PC-9 (cell line): ENCODE data around the gene BRD3OS. TPM values are rescaled to one million over a fixed set of nuclear protein-coding genes. Genes with fewer than 3 reads are reported as not detected.
A peak's percentile ranks its signal among the peaks of the same experiment; 100 is the strongest.

Experiments used
- BruUV-seq: library from RNA; stranded (reverse); fragments of 400-500 nt; replicated peaks from 2 replicates; lab custom pipeline; 2021; lab: Mats Ljungman, UMichigan
- CTCF ChIA-PET: fragments of 300-600 bp; sonication (Branson Sonifier 250); formaldehyde crosslinking; loops from one replicate; lab custom pipeline; 2022; ENCODE audit warnings: antibody characterized with exemption; lab: Charles Lee
- POLR2A ChIA-PET: fragments of 300-600 bp; sonication (Branson Sonifier 250); formaldehyde crosslinking; loops from one replicate; lab custom pipeline; 2022; ENCODE audit warnings: antibody characterized with exemption; ENCODE audit not compliant: unreplicated experiment; lab: Charles Lee
- DNase-seq, 2 experiments: peaks; one replicate each; pipeline versions ENCODE4 v3.0.0 to v3.0.0-alpha.2; 2015 to 2022; ENCODE audit warnings: mixed read lengths in 1 of 2
- H2AFZ ChIP-seq: fragments of 200-600 bp; sonication (generic); 2 replicates; pipeline ENCODE4 v1.8.1; 2017; ENCODE audit warnings: antibody characterized with exemption
- H3F3A ChIP-seq: fragments of 200-600 bp; sonication (generic); 2 replicates; pipeline ENCODE4 v1.8.1; 2017; ENCODE audit warnings: antibody characterized with exemption, mild to moderate bottlenecking, low read depth; ENCODE audit not compliant: insufficient read depth
- H3K27ac ChIP-seq: fragments of 200-600 bp; sonication (generic); 2 replicates; pipeline ENCODE4 v1.6.1; 2016; ENCODE audit warnings: mixed run types
- H3K27me3 ChIP-seq: fragments of 200-600 bp; sonication (generic); 2 replicates; pipeline ENCODE4 v1.6.1; 2016; ENCODE audit warnings: low read depth, mixed run types; ENCODE audit not compliant: insufficient read depth
- H3K36me3 ChIP-seq: fragments of 200-600 bp; sonication (generic); 2 replicates; pipeline ENCODE4 v1.6.1; 2016; ENCODE audit warnings: low read depth, mixed run types
- H3K4me1 ChIP-seq: fragments of 200-600 bp; sonication (generic); replicated peaks from 2 replicates; pipeline ENCODE4 v1.6.1; 2016; ENCODE audit warnings: mixed run types; ENCODE audit not compliant: insufficient read depth
- H3K4me2 ChIP-seq: fragments of 200-600 bp; sonication (generic); 2 replicates; pipeline ENCODE4 v1.6.1; 2017; ENCODE audit warnings: mixed run types
- H3K4me3 ChIP-seq: fragments of 200-600 bp; sonication (generic); 2 replicates; pipeline ENCODE4 v1.6.1; 2016; ENCODE audit warnings: mixed run types
- H3K79me2 ChIP-seq: fragments of 200-600 bp; sonication (generic); 2 replicates; pipeline ENCODE4 v1.6.1; 2017; ENCODE audit warnings: low read depth, mixed run types
- H3K9me2 ChIP-seq: fragments of 200-600 bp; sonication (generic); 2 replicates; pipeline ENCODE4 v1.8.1; 2017; ENCODE audit warnings: mild to moderate bottlenecking; ENCODE audit not compliant: insufficient read depth
- H3K9me3 ChIP-seq: fragments of 200-600 bp; sonication (generic); 2 replicates; pipeline ENCODE4 v1.8.1; 2016; ENCODE audit warnings: low read depth; ENCODE audit not compliant: insufficient read depth
- H4K20me1 ChIP-seq: fragments of 200-600 bp; sonication (generic); 2 replicates; pipeline ENCODE4 v1.8.1; 2017; ENCODE audit not compliant: insufficient read depth
- EZH2 ChIP-seq: fragments of 200-600 bp; sonication (generic); IDR thresholded peaks from 2 replicates; pipeline ENCODE4 v1.8.0; 2017; ENCODE audit warnings: antibody characterized with exemption, low read depth
- intact Hi-C: fragments of 100-400 bp; cut with micrococcal nuclease; formaldehyde crosslinking; loops from one replicate; pipeline ENCODE4 v1.10.0; 2022; ENCODE audit not compliant: unreplicated experiment
- total RNA-seq: library from RNA; stranded (reverse); gene quantifications from 2 replicates; pipeline ENCODE4 v1.2.3, GENCODE V29; 2021
- TF ChIP-seq, protein P1 (sequence below): fragments of 200-600 bp; sonication (generic); conservative IDR thresholded peaks from 2 replicates; pipeline ENCODE4 v1.6.1; 2017; ENCODE audit warnings: mixed run types, antibody characterized with exemption, mild to moderate bottlenecking, moderate library complexity

BRD3OS gene
- total RNA-seq, 1 experiment from 2014 or later = 26.2 TPM

DNA sequence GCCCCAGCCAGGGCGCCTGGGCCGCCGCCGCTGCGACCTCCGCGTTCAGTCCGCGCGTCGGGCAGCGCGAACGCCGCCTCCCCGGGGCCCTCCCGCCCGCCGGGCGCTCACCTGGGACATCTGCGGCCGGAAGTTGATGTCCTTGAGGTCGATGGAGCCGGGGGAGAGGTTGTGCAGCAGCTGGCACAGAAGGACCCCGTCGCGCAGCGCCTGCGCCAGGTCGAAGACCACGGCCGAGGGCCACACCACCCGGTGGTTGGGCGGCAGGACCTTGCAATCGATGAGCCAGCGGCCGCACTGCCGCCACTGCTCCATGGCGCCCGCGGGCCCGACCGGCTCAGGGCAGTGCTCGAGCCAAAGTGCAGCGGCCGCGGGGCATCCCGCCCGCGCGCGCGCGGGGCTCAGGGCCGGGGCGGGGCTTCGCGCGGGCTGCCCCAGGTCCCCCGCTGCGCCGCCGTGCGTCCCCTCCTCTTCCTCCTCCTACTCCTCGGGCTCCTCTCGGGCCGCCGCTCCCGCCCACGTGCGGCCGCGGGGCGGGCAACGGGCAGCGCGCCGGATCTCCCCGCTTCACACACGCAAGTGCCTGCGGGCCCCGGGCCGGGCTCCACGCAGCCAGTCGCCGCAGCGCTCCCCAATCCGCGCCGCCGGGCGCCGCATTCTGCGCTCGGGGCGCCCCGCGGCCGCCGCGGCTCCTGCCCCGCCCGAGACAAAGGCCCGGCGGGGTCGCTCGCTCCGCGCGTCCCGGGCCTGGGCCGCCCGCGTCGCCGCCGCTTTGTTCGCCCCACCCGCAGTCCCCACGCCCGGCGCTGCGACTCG, 33.1 kb upstream of the BRD3OS start, which contains the start of gene VAV2:
Gene VAV2 (minus strand): TSS at position 361 of the 816 bp plus-strand sequence. CDS start 46 bp downstream, at position 315.
- no peak for TF ChIP-seq EZH2
- TF ChIP-seq, protein P1, sequence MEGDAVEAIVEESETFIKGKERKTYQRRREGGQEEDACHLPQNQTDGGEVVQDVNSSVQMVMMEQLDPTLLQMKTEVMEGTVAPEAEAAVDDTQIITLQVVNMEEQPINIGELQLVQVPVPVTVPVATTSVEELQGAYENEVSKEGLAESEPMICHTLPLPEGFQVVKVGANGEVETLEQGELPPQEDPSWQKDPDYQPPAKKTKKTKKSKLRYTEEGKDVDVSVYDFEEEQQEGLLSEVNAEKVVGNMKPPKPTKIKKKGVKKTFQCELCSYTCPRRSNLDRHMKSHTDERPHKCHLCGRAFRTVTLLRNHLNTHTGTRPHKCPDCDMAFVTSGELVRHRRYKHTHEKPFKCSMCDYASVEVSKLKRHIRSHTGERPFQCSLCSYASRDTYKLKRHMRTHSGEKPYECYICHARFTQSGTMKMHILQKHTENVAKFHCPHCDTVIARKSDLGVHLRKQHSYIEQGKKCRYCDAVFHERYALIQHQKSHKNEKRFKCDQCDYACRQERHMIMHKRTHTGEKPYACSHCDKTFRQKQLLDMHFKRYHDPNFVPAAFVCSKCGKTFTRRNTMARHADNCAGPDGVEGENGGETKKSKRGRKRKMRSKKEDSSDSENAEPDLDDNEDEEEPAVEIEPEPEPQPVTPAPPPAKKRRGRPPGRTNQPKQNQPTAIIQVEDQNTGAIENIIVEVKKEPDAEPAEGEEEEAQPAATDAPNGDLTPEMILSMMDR = no peak
- Histone ChIP-seq H3K27me3 (no peaks in the 10 kb centered on the region), H3K9me2 (no peaks in the 10 kb centered on the region), H3K4me3 (peak within 1 kb of the TSS; percentile 98), H3K9me3 (no peaks in the 10 kb centered on the region), H2AFZ (peak within 1 kb of the TSS; percentile 91), H3K79me2 (peaks cover 38% of the 10 kb centered on the region), H3K27ac (peak within 1 kb of the TSS; percentile 65), H3K36me3 (no peaks in the 10 kb centered on the region), H3K4me2 (peak within 1 kb of the TSS; percentile 97), H4K20me1 (peaks cover 34% of the 10 kb centered on the region), H3K4me1 (peaks cover 17% of the 10 kb centered on the region), H3F3A (peaks cover 5% of the 10 kb centered on the region; the same call in 1 of the 2 replicates)
- POLR2A ChIA-PET = interaction anchor here (0.6 kb wide), 1 partner anchor 48 kb away, joined by 4 read pairs; no protein-coding TSS in a partner anchor
- BruUV-seq = no TSS peak
- CTCF ChIA-PET = interaction anchor here (1.0 to 3.0 kb wide), 3 partner anchors 33 to 210 kb away, joined by 3 to 27 read pairs (median 11); partner anchors contain the start of gene BRD3OS
- intact Hi-C loops = loop anchor here (2.0 kb wide), 1 partner anchor 33 kb away; the partner anchor contains the start of gene BRD3OS
- peak in 1 of 2 experiments; percentile 79 for DNase-seq

DNA sequence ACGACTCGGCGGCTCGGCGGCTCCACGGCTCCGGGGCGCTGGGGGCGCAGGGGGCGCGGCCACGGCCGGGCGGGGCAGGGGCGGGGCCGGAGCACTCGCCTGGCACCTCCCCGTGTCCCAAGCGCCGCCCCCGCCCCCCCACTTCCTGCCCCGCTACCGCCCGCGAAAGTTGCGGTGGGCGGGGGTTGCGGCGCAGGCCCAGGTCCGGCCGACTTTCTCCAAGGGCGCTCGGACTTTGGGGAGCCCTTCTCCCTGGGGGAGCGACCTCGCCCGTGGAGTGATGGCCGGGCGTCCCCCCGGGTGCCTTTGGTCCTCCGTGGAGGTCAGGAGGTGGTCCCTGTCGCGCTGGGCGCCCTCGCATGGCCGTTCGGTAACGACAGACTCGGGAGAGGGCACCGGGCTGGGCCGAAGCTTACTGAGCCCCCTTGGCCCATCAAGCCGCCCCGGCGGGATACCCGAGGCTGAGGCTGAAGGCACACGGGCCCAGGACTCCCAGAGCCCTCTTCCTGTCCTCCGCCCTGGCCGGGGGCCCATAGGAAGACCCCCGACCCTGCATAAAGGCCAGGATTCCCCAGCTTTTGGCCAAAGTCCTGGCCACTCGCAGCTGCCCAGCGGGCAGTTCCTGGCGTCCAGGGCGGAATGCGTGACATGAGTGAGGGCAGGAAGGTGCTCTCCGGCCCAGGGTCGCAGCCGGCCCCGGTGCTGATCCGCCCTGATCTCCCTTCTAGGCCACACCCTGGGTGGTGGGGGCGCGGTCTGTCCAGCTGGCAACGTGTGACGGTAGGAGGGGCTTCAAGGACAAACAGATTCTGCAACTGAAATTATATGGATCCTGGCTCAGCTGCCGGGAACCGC, 32.3 kb upstream of the BRD3OS start:
- Histone ChIP-seq H3K27me3 (no peaks in the 10 kb centered on the region), H3K79me2 (peaks cover 30% of the 10 kb centered on the region), H3K4me3 (peak overlapping the region; percentile 98), H3K36me3 (no peaks in the 10 kb centered on the region), H3K9me2 (no peaks in the 10 kb centered on the region), H2AFZ (peak overlapping the region; percentile 91), H4K20me1 (peaks cover 25% of the 10 kb centered on the region), H3K4me1 (peaks cover 17% of the 10 kb centered on the region), H3F3A (peaks cover 4% of the 10 kb centered on the region; the same call in 1 of the 2 replicates), H3K27ac (peak overlapping the region; percentile 65), H3K9me3 (no peaks in the 10 kb centered on the region), H3K4me2 (peak overlapping the region; percentile 97)
- ChIA-PET POLR2A (interaction anchor here (0.6 to 0.7 kb wide), 3 partner anchors 48 to 211 kb away, joined by 4 to 6 read pairs (median 4); no protein-coding TSS in a partner anchor), CTCF (interaction anchor here (0.6 to 3.0 kb wide), 11 partner anchors 32 to 470 kb away, joined by 3 to 27 read pairs (median 4); partner anchors contain the start of genes BRD3OS and WDR5)
- peak; percentile 66 to 82 for DNase-seq
- BruUV-seq = TSS peak; percentile 58
- no peak for TF ChIP-seq EZH2
- TF ChIP-seq, protein P1 = peak; percentile 63
- intact Hi-C loops = loop anchor here (1.0 to 2.0 kb wide), 3 partner anchors 32 to 211 kb away; partner anchors contain the start of gene BRD3OS
